GM12878 (cell line): ENCODE data around the gene RBM6.

Experiments
- EP300 ChIP-seq, 2 experiments: fragments of 150-350 bp in 1 of 2; IDR thresholded peaks; 2 replicates each; pipeline ENCODE4 v1.6.1; 2011 to 2012; ENCODE audit warnings: low read depth in 2 of 2, low read length in 2 of 2, borderline replicate concordance in 1 of 2, improper control_type of control experiment in 1 of 2, inconsistent platforms in 1 of 2; ENCODE audit not compliant: control insufficient read depth in 1 of 2
- EZH2 ChIP-seq: IDR thresholded peaks from 2 replicates; pipeline ENCODE4 v1.6.1; 2012; ENCODE audit warnings: low read depth, mild to moderate bottlenecking, control low read depth, inconsistent platforms, low read length, borderline replicate concordance; ENCODE audit not compliant: control insufficient read depth
- FOXM1 ChIP-seq: IDR thresholded peaks from 2 replicates; pipeline ENCODE4 v1.6.1; 2012; ENCODE audit warnings: low read depth, mild to moderate bottlenecking, inconsistent platforms, low read length, moderate library complexity
- IKZF2 ChIP-seq, 2 experiments: fragments of 450-650 bp; IDR thresholded peaks; 2 replicates each; pipeline ENCODE4 v1.6.1; 2017; ENCODE audit warnings: mild to moderate bottlenecking in 2 of 2, moderate library complexity in 2 of 2
- MAX ChIP-seq: IDR thresholded peaks from 2 replicates; pipeline ENCODE4 v1.6.1; 2012; ENCODE audit warnings: low read depth, low read length, improper control_type of control experiment
- POLR2AphosphoS2 ChIP-seq: IDR thresholded peaks from 2 replicates; pipeline ENCODE4 v1.6.1; 2011; ENCODE audit warnings: low read depth, mild to moderate bottlenecking, low read length, improper control_type of control experiment, moderate library complexity
- SIN3A ChIP-seq: IDR thresholded peaks from 2 replicates; pipeline ENCODE4 v1.6.1; 2012; ENCODE audit warnings: low read depth, low read length, improper control_type of control experiment
- ZNF274 ChIP-seq: IDR thresholded peaks from one replicate; pipeline ENCODE4 v1.8.0; 2011; ENCODE audit not compliant: insufficient read length, insufficient read depth
- TF ChIP-seq, protein P1 (sequence below), 3 experiments: IDR thresholded peaks in 2 of 3; conservative IDR thresholded peaks in 1 of 3; 2 replicates each; pipeline ENCODE4 v1.5.1; 2011; ENCODE audit warnings: low read depth in 3 of 3, low read length in 3 of 3, mild to moderate bottlenecking in 3 of 3, control low read depth in 2 of 3, moderate library complexity in 2 of 3, inconsistent platforms in 1 of 3, mixed read lengths in 1 of 3; ENCODE audit not compliant: control insufficient read depth in 2 of 3, insufficient read depth in 1 of 3; ENCODE audit errors: extremely low read depth in 1 of 3

- no peak for TF ChIP-seq EP300 (IDR thresholded peaks at IDR 0.05; ENCODE audit: borderline replicate concordance in 1 of 2, control insufficient read depth in 1 of 2, low read depth in 2 of 2, low read length in 2 of 2)
- no peak for TF ChIP-seq EZH2
- TF ChIP-seq SIN3A = no peak
- TF ChIP-seq, protein P1, sequence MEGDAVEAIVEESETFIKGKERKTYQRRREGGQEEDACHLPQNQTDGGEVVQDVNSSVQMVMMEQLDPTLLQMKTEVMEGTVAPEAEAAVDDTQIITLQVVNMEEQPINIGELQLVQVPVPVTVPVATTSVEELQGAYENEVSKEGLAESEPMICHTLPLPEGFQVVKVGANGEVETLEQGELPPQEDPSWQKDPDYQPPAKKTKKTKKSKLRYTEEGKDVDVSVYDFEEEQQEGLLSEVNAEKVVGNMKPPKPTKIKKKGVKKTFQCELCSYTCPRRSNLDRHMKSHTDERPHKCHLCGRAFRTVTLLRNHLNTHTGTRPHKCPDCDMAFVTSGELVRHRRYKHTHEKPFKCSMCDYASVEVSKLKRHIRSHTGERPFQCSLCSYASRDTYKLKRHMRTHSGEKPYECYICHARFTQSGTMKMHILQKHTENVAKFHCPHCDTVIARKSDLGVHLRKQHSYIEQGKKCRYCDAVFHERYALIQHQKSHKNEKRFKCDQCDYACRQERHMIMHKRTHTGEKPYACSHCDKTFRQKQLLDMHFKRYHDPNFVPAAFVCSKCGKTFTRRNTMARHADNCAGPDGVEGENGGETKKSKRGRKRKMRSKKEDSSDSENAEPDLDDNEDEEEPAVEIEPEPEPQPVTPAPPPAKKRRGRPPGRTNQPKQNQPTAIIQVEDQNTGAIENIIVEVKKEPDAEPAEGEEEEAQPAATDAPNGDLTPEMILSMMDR (IDR thresholded peaks at IDR 0.05 in 2 of 3, conservative IDR thresholded peaks at IDR 0.05 in 1 of 3; ENCODE audit: control insufficient read depth in 2 of 3, extremely low read depth in 1 of 3, insufficient read depth in 1 of 3, low read depth in 3 of 3, low read length in 3 of 3) = no peak
- TF ChIP-seq MAX = no peak
- no peak for TF ChIP-seq ZNF274
- no peak for TF ChIP-seq IKZF2 (IDR thresholded peaks at IDR 0.05)
- TF ChIP-seq FOXM1 = no peak
- TF ChIP-seq POLR2AphosphoS2 = no peak
Observed at GRCh38 chr3:49908373-49909199, 31.4 kb upstream of the RBM6 start.
